ENCODE data around the gene ZNF74. TPM values are rescaled to one million over a fixed set of nuclear protein-coding genes. Genes with fewer than 3 reads are reported as not detected.

Gene ZNF74
- polyA plus RNA-seq, 3 donors, result 1.9 to 4.8 (median 1.9) TPM

- no peak overlapping the region for H3K27ac ChIP-seq (ENCODE audit: low read depth in 1 of 2, low read length in 2 of 2)
- H3K4me1 Mint-ChIP-seq, result peaks cover 2% of the 10 kb centered on the region
- peaks cover 0 to 2% (median 0%) of the 10 kb centered on the region in 3 donors for H3K27me3 Mint-ChIP-seq (ENCODE audit: low read depth in 3 of 3)
- no peak for TF ChIP-seq CTCF (IDR thresholded peaks at IDR 0.05)
- no peaks in the 10 kb centered on the region for H3K79me2 ChIP-seq (ENCODE audit: insufficient read depth, low read length)
- H3K27ac Mint-ChIP-seq, result peak overlapping the region in 1 of 7 donors; percentile 36
- intact Hi-C loops (cut with micrococcal nuclease), result no loop called here
- no peaks in the 10 kb centered on the region for H3K9me3 ChIP-seq (replicated peaks in 1 of 2; ENCODE audit: control insufficient read depth in 1 of 2, insufficient read depth in 1 of 2, low read length in 2 of 2)
- no peak overlapping the region for H3K4me3 Mint-ChIP-seq
- no peaks in the 10 kb centered on the region for H4K20me1 ChIP-seq (ENCODE audit: insufficient read depth, low read length)
- H3K9me3 Mint-ChIP-seq, result peaks cover 0 to 2% (median 0%) of the 10 kb centered on the region in 7 donors
- H3K36me3 ChIP-seq (replicated peaks in 1 of 2; ENCODE audit: control insufficient read depth in 1 of 2, insufficient read depth in 2 of 2, low read length in 2 of 2), result peaks cover 16 to 36% of the 10 kb centered on the region in 2 donors
- no peak overlapping the region for H3K4me2 ChIP-seq (replicated peaks; ENCODE audit: extremely low read depth, low read length, poor library complexity, severe bottlenecking)
- H3K4me3 ChIP-seq (replicated peaks in 1 of 3; ENCODE audit: low read depth in 2 of 3, low read length in 3 of 3), result no peak overlapping the region
- H3K4me1 ChIP-seq (ENCODE audit: control insufficient read depth in 1 of 2, insufficient read depth in 2 of 2, low read length in 2 of 2), result no peaks in the 10 kb centered on the region
- no peak overlapping the region for H2AFZ ChIP-seq (ENCODE audit: insufficient read depth, low read depth, low read length, poor library complexity, severe bottlenecking)
- H3K27me3 ChIP-seq (ENCODE audit: control insufficient read depth in 2 of 2, insufficient read depth in 2 of 2, low read length in 2 of 2), result no peaks in the 10 kb centered on the region
- peaks cover 36% of the 10 kb centered on the region in 2 donors for H3K36me3 Mint-ChIP-seq
- no peak for DNase-seq
- no peak overlapping the region for H3K9ac ChIP-seq (ENCODE audit: insufficient read depth, low read length, poor library complexity, severe bottlenecking)
- 96% methylated on average over 8 of the region's 13 CpGs for WGBS (ENCODE audit: insufficient coverage)
These were observed 12.9 kb downstream of the ZNF74 start for GRCh38 chr22:20406686-20407408.

- Histone ChIP-seq H3K4me1 (ENCODE audit: control insufficient read depth in 1 of 2, insufficient read depth in 2 of 2, low read length in 2 of 2) (no peaks in the 10 kb centered on the region), H4K20me1 (ENCODE audit: insufficient read depth, low read length) (no peaks in the 10 kb centered on the region), H3K79me2 (ENCODE audit: insufficient read depth, low read length) (no peaks in the 10 kb centered on the region), H3K4me2 (replicated peaks; ENCODE audit: extremely low read depth, low read length, poor library complexity, severe bottlenecking) (no peak overlapping the region), H3K36me3 (replicated peaks in 1 of 2; ENCODE audit: control insufficient read depth in 1 of 2, insufficient read depth in 2 of 2, low read length in 2 of 2) (peaks cover 16 to 36% of the 10 kb centered on the region in 2 donors), H3K4me3 (replicated peaks in 1 of 3; ENCODE audit: low read depth in 2 of 3, low read length in 3 of 3) (no peak overlapping the region), H2AFZ (ENCODE audit: insufficient read depth, low read depth, low read length, poor library complexity, severe bottlenecking) (no peak overlapping the region), H3K27me3 (ENCODE audit: control insufficient read depth in 2 of 2, insufficient read depth in 2 of 2, low read length in 2 of 2) (no peaks in the 10 kb centered on the region), H3K9ac (ENCODE audit: insufficient read depth, low read length, poor library complexity, severe bottlenecking) (no peak overlapping the region), H3K27ac (ENCODE audit: low read depth in 1 of 2, low read length in 2 of 2) (no peak overlapping the region), H3K9me3 (replicated peaks in 1 of 2; ENCODE audit: control insufficient read depth in 1 of 2, insufficient read depth in 1 of 2, low read length in 2 of 2) (no peaks in the 10 kb centered on the region)
- intact Hi-C loops (cut with micrococcal nuclease), result no loop called here
- TF ChIP-seq CTCF (IDR thresholded peaks at IDR 0.05), result no peak
- peaks cover 35 to 36% of the 10 kb centered on the region in 2 donors for H3K36me3 Mint-ChIP-seq
- H3K9me3 Mint-ChIP-seq, result peaks cover 0 to 2% (median 0%) of the 10 kb centered on the region in 7 donors
- WGBS (ENCODE audit: insufficient coverage), result no CpG with 5 or more reads among the region's 3 CpGs
- peaks cover 6% of the 10 kb centered on the region for H3K4me1 Mint-ChIP-seq
- H3K4me3 Mint-ChIP-seq, result no peak overlapping the region
- no peak overlapping the region for H3K27ac Mint-ChIP-seq
- no peak for DNase-seq
- H3K27me3 Mint-ChIP-seq (ENCODE audit: low read depth in 3 of 3), result peaks cover 0 to 2% (median 0%) of the 10 kb centered on the region in 3 donors
These were observed 13.9 kb downstream of the ZNF74 start for GRCh38 chr22:20407829-20408228.
